Skeletal muscle satellite cell (primary cell): ENCODE data around the gene TBXA2R. TPM values are rescaled to one million over a fixed set of nuclear protein-coding genes. Genes with fewer than 3 reads are reported as not detected.

ENCODE experiments used
- H3K27me3 ChIP-seq: 2 replicates; pipeline ENCODE4 v1.7.0; 2013; ENCODE audit warnings: low read length; ENCODE audit not compliant: control insufficient read depth, insufficient read depth
- H3K36me3 ChIP-seq: 2 replicates; pipeline ENCODE4 v1.7.0; 2013; ENCODE audit warnings: mild to moderate bottlenecking, control low read depth, low read length; ENCODE audit not compliant: insufficient read depth
- H3K4me1 ChIP-seq: 2 replicates; pipeline ENCODE4 v1.7.0; 2013; ENCODE audit warnings: low read length; ENCODE audit not compliant: control insufficient read depth, insufficient read depth
- H3K4me2 ChIP-seq: 2 replicates; pipeline ENCODE4 v1.7.0; 2013; ENCODE audit warnings: mild to moderate bottlenecking, low read length
- H3K4me3 ChIP-seq: 2 replicates; pipeline ENCODE4 v1.7.0; 2013; ENCODE audit warnings: low read length
- H3K9ac ChIP-seq: 2 replicates; pipeline ENCODE4 v1.7.0; 2013; ENCODE audit warnings: mild to moderate bottlenecking, low read depth, low read length, moderate library complexity
- H3K9me3 ChIP-seq: replicated peaks from 2 replicates; pipeline ENCODE4 v1.7.0; 2013; ENCODE audit warnings: mild to moderate bottlenecking, control low read depth, low read length
- small RNA-seq: library from RNA; depleted of rRNA; stranded (forward); fragments of <200 nt; gene quantifications from one replicate; pipeline ENCODE3, GENCODE V24; 2012

Gene TBXA2R

GRCh38 chr19:3549816-3550215 is 56.9 kb downstream of the TBXA2R start:
- Histone ChIP-seq H3K27me3 (no peaks in the 10 kb centered on the region), H3K9me3 (no peaks in the 10 kb centered on the region), H3K36me3 (peaks cover 21% of the 10 kb centered on the region), H3K9ac (no peak overlapping the region), H3K4me1 (no peaks in the 10 kb centered on the region), H3K4me2 (no peak overlapping the region), H3K4me3 (no peak overlapping the region)

DNA sequence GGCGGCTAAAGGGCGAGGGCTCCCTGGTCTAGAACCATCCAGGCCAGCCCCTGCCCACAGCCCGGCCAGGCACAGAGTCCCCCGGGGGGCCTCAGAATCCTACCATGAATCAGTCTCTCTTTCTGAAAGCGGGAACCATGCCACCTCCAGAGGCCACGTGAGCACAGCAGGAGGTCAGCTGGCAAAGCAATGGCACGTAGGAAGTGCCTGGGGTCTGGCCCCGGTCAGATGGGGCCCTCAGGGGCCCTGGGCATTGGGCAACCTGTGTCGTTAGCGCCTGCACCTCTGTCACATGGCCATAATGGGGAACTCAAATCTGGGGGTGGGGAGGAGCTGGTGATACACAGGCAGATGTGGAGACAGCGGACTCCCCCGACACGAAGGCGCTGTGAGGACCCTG is 58.1 kb downstream of the TBXA2R start:
- no peaks in the 10 kb centered on the region for H3K4me1 ChIP-seq
- H3K9me3 ChIP-seq, result no peaks in the 10 kb centered on the region
- no peaks in the 10 kb centered on the region for H3K27me3 ChIP-seq
- H3K36me3 ChIP-seq, result peaks cover 21% of the 10 kb centered on the region
- H3K9ac ChIP-seq, result no peak overlapping the region
- H3K4me2 ChIP-seq, result no peak overlapping the region
- no peak overlapping the region for H3K4me3 ChIP-seq

- H3K9ac ChIP-seq, result no peak overlapping the region
- no peaks in the 10 kb centered on the region for H3K4me1 ChIP-seq
- peaks cover 21% of the 10 kb centered on the region for H3K36me3 ChIP-seq
- no peaks in the 10 kb centered on the region for H3K27me3 ChIP-seq
- H3K9me3 ChIP-seq, result no peaks in the 10 kb centered on the region
- no peak overlapping the region for H3K4me3 ChIP-seq
- H3K4me2 ChIP-seq, result no peak overlapping the region
These were observed 58.9 kb downstream of the TBXA2R start for GRCh38 chr19:3547767-3548282.

DNA sequence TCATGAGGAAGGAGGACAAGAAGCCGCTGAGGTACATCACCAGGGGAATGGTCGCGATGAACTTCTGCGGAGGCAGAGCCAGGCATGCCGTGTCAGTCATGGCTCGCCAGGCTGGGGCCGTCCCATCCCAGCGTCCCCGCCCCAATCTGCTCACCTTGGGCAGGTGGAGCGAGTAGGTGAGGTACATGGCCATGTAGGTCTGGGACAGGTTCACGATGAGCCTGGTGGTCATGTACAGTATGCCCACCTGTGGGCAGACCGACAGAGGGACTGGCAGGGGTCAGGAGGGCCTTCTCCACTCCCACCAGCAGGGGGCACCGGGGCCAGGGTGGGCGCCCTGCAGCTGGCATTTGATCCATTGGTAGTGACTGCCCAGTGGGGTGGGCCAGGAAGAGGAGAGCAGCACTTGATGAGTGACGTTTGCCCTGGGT is 59.4 kb downstream of the TBXA2R start:
- H3K9ac ChIP-seq, result no peak overlapping the region
- no peaks in the 10 kb centered on the region for H3K27me3 ChIP-seq
- H3K9me3 ChIP-seq, result no peaks in the 10 kb centered on the region
- H3K4me2 ChIP-seq, result no peak overlapping the region
- H3K4me3 ChIP-seq, result no peak overlapping the region
- H3K4me1 ChIP-seq, result no peaks in the 10 kb centered on the region
- H3K36me3 ChIP-seq, result peaks cover 21% of the 10 kb centered on the region

DNA sequence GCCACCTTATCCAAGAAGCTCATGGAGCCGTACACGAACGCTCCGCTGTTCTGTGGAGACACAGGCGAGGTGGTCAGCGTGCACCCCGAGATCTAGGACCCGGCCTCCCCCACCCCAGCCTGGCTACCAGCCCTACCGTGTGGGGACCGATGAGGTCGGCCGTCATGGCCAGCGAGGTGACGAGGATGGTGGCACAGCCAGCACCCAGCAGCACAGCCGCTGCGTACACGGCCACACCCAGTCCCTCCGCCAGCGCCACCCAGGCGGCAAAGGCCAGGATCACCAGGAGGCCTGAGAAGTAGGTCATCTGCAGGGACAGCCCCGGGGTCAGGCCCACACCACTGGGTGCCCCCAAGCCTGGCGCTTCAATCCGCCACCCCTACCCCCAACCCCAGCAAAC is 60.6 kb downstream of the TBXA2R start:
- H3K4me3 ChIP-seq, result no peak overlapping the region
- no peaks in the 10 kb centered on the region for H3K4me1 ChIP-seq
- no peak overlapping the region for H3K9ac ChIP-seq
- no peak overlapping the region for H3K4me2 ChIP-seq
- peaks cover 21% of the 10 kb centered on the region for H3K36me3 ChIP-seq
- no peaks in the 10 kb centered on the region for H3K9me3 ChIP-seq
- no peaks in the 10 kb centered on the region for H3K27me3 ChIP-seq

GRCh38 chr19:3545669-3546034 is 61.0 kb downstream of the TBXA2R start:
- Histone ChIP-seq H3K27me3 (no peaks in the 10 kb centered on the region), H3K36me3 (peaks cover 21% of the 10 kb centered on the region), H3K4me1 (no peaks in the 10 kb centered on the region), H3K9me3 (no peaks in the 10 kb centered on the region), H3K9ac (no peak overlapping the region), H3K4me2 (no peak overlapping the region), H3K4me3 (no peak overlapping the region)

DNA sequence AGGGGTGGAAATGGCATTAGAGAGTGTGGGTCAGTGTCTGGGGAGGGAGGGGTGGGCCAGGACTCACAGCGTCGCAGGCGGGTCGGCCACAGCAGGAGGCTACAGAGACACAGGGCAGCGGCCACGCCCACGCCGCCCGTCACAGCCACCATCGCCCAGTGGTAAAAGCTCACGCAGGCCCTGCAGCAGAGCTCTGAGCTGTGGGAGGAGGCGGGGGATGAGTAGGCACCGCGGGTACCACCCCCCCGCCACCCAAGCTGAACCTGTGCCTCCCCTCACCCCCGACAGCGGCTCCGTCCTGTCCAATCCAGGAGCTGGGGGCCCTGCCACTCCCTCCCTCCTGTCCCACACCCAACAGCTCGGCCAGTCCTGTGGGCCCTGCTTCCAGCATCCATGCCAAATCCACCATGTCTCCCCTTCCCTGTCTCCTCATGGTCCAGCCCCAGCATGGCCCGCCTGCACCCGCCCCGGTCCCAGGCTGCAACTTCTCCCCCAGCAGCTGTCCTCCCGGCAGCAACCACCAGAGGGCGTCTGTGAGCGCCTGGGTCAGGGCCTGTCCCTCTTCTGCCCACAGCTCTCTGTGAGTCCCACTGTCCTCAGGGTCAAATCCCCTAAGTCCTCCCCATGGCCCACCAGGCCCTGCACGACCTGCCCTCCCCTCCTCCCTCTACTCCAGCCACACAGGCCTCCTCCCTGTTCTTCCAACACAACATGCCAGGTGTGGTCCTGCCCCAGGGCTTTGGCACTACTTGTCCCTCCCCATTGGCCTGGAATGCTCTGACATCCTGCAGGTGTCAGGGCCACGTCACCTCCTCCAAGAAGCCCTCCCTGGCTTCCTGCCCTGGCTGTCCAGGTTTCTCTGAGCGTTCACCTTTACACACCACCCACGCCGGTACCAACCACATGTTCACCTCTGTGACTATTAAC is 61.7 kb downstream of the TBXA2R start:
- H3K4me3 ChIP-seq, result no peak overlapping the region
- H3K36me3 ChIP-seq, result peaks cover 21% of the 10 kb centered on the region
- H3K4me2 ChIP-seq, result no peak overlapping the region
- no peaks in the 10 kb centered on the region for H3K9me3 ChIP-seq
- H3K4me1 ChIP-seq, result no peaks in the 10 kb centered on the region
- H3K27me3 ChIP-seq, result no peaks in the 10 kb centered on the region
- H3K9ac ChIP-seq, result no peak overlapping the region

Small RNAs within 50 kb of the gene (small RNA-seq; reads per million reads assigned to genes)
- gene AC005786.1, result not detected
